ENCODE measurements around the gene BHMT.

BHMT gene

DNA sequence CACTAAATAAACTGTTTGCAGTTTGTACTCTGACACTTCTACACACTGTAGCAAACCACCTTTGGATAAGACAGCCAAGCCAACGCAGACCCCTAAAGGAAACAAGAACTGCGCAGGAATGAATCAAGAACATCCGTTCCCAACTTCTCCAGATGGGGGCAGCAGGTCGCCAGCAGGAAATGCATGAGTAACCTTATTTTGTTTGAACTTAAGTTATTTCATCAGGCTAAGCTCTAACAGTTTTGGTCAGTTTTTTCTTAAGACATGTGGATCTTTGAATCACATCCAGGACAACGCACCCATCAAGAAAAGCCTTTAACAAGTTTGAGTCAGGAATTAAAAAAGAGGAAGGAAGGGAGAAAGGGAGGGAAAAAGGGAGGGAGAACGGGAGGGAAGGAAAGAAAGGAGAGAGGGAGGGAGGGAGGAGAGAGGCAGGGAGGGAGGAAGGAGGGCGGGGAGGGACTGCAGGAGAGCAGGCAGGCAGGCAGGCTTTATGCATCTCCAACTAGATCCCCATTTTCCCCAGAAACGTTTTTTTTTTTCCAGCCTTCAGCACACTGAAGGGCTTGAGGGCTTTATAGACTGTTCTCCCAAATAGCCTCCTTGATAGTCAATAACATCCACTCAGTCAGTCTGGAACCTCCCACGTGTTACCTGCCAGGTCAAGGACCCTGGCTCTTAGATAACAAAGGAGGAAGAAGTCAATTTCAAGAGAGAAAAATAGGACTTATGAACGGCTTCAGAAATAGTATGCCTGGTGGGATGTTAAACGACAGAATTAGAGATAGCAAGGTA is 22.2 kb downstream of the BHMT start:
- no peak overlapping the region for H2BK5ac ChIP-seq (ENCODE audit: low read length)
- no peak overlapping the region for H3K4ac ChIP-seq (ENCODE audit: low read depth, low read length)
- WGBS (ENCODE audit: extremely low coverage, insufficient coverage, low lambda C conversion rate) = no CpG with 5 or more reads among the region's 11 CpGs
- no peak overlapping the region for H3K4me2 ChIP-seq (ENCODE audit: low read length)
- H2BK15ac ChIP-seq (replicated peaks; ENCODE audit: low read depth) = no peak overlapping the region
- DNase-seq = peak; percentile 91
- H3K56ac ChIP-seq (ENCODE audit: low read length) = peak overlapping the region; percentile 79
- H3K9ac ChIP-seq (ENCODE audit: low read length) = peak overlapping the region; percentile 42
- no peak overlapping the region for H3K4me3 ChIP-seq (ENCODE audit: low read length)
- no peaks in the 10 kb centered on the region for H3K79me2 ChIP-seq (ENCODE audit: control insufficient read depth, insufficient read depth, low read length)
- no peaks in the 10 kb centered on the region for H3K4me1 ChIP-seq (ENCODE audit: control insufficient read depth, low read depth, low read length)
- H4K8ac ChIP-seq (ENCODE audit: low read depth, low read length) = no peak overlapping the region
- H4K5ac ChIP-seq (ENCODE audit: low read length) = no peak overlapping the region
- H3K18ac ChIP-seq (ENCODE audit: low read length) = peak overlapping the region; percentile 56
- no peak overlapping the region for H2AK5ac ChIP-seq (ENCODE audit: low read length)
- H3K79me1 ChIP-seq (ENCODE audit: low read length) = no peaks in the 10 kb centered on the region
- H3K27ac ChIP-seq (ENCODE audit: low read depth, low read length) = no peak overlapping the region
- no peaks in the 10 kb centered on the region for H3K27me3 ChIP-seq (ENCODE audit: insufficient read depth, low read length, poor library complexity)
- H2BK120ac ChIP-seq (ENCODE audit: low read depth, low read length) = peak overlapping the region; percentile 82
- H3K36me3 ChIP-seq (ENCODE audit: control insufficient read depth, insufficient read depth, low read length) = no peaks in the 10 kb centered on the region
- H3K23ac ChIP-seq (ENCODE audit: low read length) = no peak overlapping the region

DNA sequence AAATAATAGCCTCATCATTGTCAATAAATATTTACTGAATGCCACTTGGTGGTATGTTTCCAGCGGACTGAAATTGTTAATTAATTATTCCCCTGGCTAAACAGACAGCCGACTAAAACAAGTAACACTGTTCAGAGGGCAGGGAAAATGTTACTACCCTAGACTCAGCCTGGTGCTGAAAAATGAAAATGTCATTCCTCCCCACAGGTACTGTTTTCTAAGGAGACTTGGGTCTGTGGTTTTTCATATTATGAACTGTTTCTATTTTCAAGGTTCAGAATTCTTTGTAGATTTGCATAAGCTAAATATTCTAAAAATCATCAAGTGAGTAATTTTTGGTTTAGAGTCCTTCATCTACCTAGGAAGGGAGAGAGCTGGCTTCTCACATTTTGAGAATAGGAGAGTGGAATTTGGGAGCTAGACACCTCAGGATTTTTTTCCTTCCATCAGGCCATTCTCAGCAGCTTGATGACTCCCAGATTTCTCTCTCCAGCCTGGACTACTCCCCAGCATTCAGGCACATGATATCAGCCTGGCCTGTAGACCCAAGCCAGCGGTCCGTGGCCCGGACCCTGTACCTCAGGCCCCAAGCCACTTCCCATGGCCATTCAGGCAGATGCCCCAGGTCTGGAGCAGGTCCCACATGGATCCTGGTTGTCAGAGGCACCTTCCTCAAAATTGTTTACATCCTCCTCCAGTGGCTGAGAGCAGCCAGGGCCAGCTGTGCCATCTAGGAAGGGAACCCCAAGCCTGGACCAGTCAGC is 24.4 kb downstream of the BHMT start:
- Histone ChIP-seq H3K27me3 (ENCODE audit: insufficient read depth, low read length, poor library complexity) (no peaks in the 10 kb centered on the region), H2BK120ac (ENCODE audit: low read depth, low read length) (no peak overlapping the region), H2BK5ac (ENCODE audit: low read length) (no peak overlapping the region), H4K8ac (ENCODE audit: low read depth, low read length) (no peak overlapping the region), H3K4me2 (ENCODE audit: low read length) (no peak overlapping the region), H2AK5ac (ENCODE audit: low read length) (no peak overlapping the region), H3K4me1 (ENCODE audit: control insufficient read depth, low read depth, low read length) (no peaks in the 10 kb centered on the region), H3K79me1 (ENCODE audit: low read length) (no peaks in the 10 kb centered on the region), H2BK15ac (replicated peaks; ENCODE audit: low read depth) (no peak overlapping the region), H3K9ac (ENCODE audit: low read length) (no peak overlapping the region), H3K23ac (ENCODE audit: low read length) (no peak overlapping the region), H3K27ac (ENCODE audit: low read depth, low read length) (no peak overlapping the region), H3K36me3 (ENCODE audit: control insufficient read depth, insufficient read depth, low read length) (no peaks in the 10 kb centered on the region), H3K4ac (ENCODE audit: low read depth, low read length) (no peak overlapping the region), H3K18ac (ENCODE audit: low read length) (no peak overlapping the region), H3K79me2 (ENCODE audit: control insufficient read depth, insufficient read depth, low read length) (no peaks in the 10 kb centered on the region), H3K56ac (ENCODE audit: low read length) (no peak overlapping the region), H4K5ac (ENCODE audit: low read length) (no peak overlapping the region), H3K4me3 (ENCODE audit: low read length) (no peak overlapping the region)
- WGBS (ENCODE audit: extremely low coverage, insufficient coverage, low lambda C conversion rate) = no CpG with 5 or more reads among the region's 5 CpGs
- DNase-seq = no peak

DNA sequence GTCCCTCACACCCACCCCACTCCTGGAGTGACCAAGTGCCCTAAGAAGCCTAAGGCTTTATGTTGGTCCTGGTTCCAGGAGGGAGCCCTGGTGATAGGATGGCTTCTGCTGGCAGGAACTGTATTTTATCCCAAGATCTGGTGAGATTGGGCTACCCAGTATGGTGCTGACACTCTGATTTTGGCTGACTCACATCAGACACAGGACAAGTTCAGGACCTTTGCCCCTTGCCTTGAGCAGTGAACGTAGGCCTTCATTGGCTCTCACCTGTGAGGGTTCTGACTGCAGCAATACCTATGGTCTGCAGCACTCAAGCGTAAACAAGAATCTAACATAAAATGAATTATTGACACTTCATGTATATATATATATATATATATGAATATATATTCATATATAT is 25.0 kb downstream of the BHMT start:
- no peak overlapping the region for H3K18ac ChIP-seq (ENCODE audit: low read length)
- H3K56ac ChIP-seq (ENCODE audit: low read length) = no peak overlapping the region
- no peak overlapping the region for H4K8ac ChIP-seq (ENCODE audit: low read depth, low read length)
- H3K36me3 ChIP-seq (ENCODE audit: control insufficient read depth, insufficient read depth, low read length) = no peaks in the 10 kb centered on the region
- H2AK5ac ChIP-seq (ENCODE audit: low read length) = no peak overlapping the region
- no peak overlapping the region for H2BK15ac ChIP-seq (replicated peaks; ENCODE audit: low read depth)
- H3K23ac ChIP-seq (ENCODE audit: low read length) = no peak overlapping the region
- H3K9ac ChIP-seq (ENCODE audit: low read length) = no peak overlapping the region
- DNase-seq = no peak
- no peaks in the 10 kb centered on the region for H3K79me1 ChIP-seq (ENCODE audit: low read length)
- H3K27ac ChIP-seq (ENCODE audit: low read depth, low read length) = no peak overlapping the region
- H2BK5ac ChIP-seq (ENCODE audit: low read length) = no peak overlapping the region
- no peak overlapping the region for H4K5ac ChIP-seq (ENCODE audit: low read length)
- H3K4me3 ChIP-seq (ENCODE audit: low read length) = no peak overlapping the region
- no peaks in the 10 kb centered on the region for H3K27me3 ChIP-seq (ENCODE audit: insufficient read depth, low read length, poor library complexity)
- H3K4me2 ChIP-seq (ENCODE audit: low read length) = no peak overlapping the region
- H3K4me1 ChIP-seq (ENCODE audit: control insufficient read depth, low read depth, low read length) = no peaks in the 10 kb centered on the region
- H3K4ac ChIP-seq (ENCODE audit: low read depth, low read length) = no peak overlapping the region
- H3K79me2 ChIP-seq (ENCODE audit: control insufficient read depth, insufficient read depth, low read length) = no peaks in the 10 kb centered on the region
- H2BK120ac ChIP-seq (ENCODE audit: low read depth, low read length) = no peak overlapping the region
- no CpG with 5 or more reads among the region's 2 CpGs for WGBS (ENCODE audit: extremely low coverage, insufficient coverage, low lambda C conversion rate)

DNA sequence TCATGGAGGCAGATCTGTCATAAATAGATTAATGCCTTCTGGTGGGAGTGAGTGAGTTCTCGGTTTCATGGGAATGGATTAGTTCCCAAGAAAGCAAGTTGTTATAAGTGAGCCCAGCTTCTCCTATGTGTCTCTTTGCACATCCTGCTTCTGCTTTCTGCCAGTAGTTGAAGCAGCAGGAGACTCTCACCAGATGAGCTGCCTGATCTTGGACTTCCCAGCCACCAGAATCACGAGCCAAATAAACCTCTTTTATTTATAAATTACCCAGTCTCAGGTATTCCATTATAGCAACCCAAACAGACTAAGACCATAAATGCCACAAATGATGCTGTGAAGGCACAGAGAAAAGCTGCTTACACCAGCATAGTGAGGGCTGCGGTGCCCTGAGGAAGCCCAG is 28.9 kb downstream of the BHMT start:
- Histone ChIP-seq H3K4me3 (ENCODE audit: low read length) (no peak overlapping the region), H3K4ac (ENCODE audit: low read depth, low read length) (no peak overlapping the region), H3K18ac (ENCODE audit: low read length) (no peak overlapping the region), H3K79me2 (ENCODE audit: control insufficient read depth, insufficient read depth, low read length) (no peaks in the 10 kb centered on the region), H2AK5ac (ENCODE audit: low read length) (no peak overlapping the region), H3K4me1 (ENCODE audit: control insufficient read depth, low read depth, low read length) (no peaks in the 10 kb centered on the region), H3K56ac (ENCODE audit: low read length) (no peak overlapping the region), H2BK15ac (replicated peaks; ENCODE audit: low read depth) (no peak overlapping the region), H3K9ac (ENCODE audit: low read length) (no peak overlapping the region), H2BK120ac (ENCODE audit: low read depth, low read length) (no peak overlapping the region), H3K27me3 (ENCODE audit: insufficient read depth, low read length, poor library complexity) (no peaks in the 10 kb centered on the region), H3K23ac (ENCODE audit: low read length) (no peak overlapping the region), H3K79me1 (ENCODE audit: low read length) (no peaks in the 10 kb centered on the region), H3K27ac (ENCODE audit: low read depth, low read length) (no peak overlapping the region), H3K36me3 (ENCODE audit: control insufficient read depth, insufficient read depth, low read length) (no peaks in the 10 kb centered on the region), H4K8ac (ENCODE audit: low read depth, low read length) (no peak overlapping the region), H3K4me2 (ENCODE audit: low read length) (no peak overlapping the region), H4K5ac (ENCODE audit: low read length) (no peak overlapping the region), H2BK5ac (ENCODE audit: low read length) (no peak overlapping the region)
- no CpG with 5 or more reads among the region's 3 CpGs for WGBS (ENCODE audit: extremely low coverage, insufficient coverage, low lambda C conversion rate)
- DNase-seq = no peak

DNA sequence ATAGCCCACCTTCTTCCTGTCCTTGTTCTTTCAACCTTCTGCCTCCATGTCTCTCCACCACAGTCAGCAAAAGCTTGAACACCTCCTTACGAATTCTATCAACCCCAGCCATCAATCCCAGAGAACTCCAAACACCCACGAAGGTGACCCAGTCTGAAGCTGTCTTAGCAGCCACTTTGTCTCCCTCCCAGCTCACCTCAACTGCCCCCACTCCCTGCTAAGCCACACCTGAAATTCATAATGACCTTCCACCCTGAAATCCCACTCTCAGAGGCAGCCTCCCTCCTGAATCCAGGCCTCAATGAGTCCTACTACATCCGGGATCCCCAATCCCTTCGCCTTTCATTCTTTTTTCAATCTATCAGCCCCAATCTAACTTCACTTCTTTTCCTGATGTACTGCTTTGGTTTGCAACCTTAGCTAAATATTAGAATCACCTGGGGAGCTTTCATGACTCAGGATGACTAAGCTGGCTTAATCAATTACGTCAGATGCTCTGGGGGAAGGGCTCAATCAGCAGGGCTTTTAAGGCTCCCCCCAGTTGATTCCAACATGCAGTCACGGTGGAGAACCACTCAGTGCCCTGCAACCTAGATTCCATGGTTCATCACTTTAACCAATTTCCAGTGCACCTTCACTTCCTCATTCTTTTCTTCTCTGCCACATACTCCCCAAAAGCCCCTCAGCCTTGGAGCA is 32.2 kb downstream of the BHMT start:
- H3K79me1 ChIP-seq (ENCODE audit: low read length) = no peaks in the 10 kb centered on the region
- H3K4ac ChIP-seq (ENCODE audit: low read depth, low read length) = no peak overlapping the region
- no peak overlapping the region for H4K5ac ChIP-seq (ENCODE audit: low read length)
- no peak overlapping the region for H4K8ac ChIP-seq (ENCODE audit: low read depth, low read length)
- no peak overlapping the region for H2BK5ac ChIP-seq (ENCODE audit: low read length)
- H3K27me3 ChIP-seq (ENCODE audit: insufficient read depth, low read length, poor library complexity) = no peaks in the 10 kb centered on the region
- no peak overlapping the region for H3K27ac ChIP-seq (ENCODE audit: low read depth, low read length)
- no peak overlapping the region for H3K4me2 ChIP-seq (ENCODE audit: low read length)
- H3K4me3 ChIP-seq (ENCODE audit: low read length) = no peak overlapping the region
- H2BK15ac ChIP-seq (replicated peaks; ENCODE audit: low read depth) = no peak overlapping the region
- H3K79me2 ChIP-seq (ENCODE audit: control insufficient read depth, insufficient read depth, low read length) = no peaks in the 10 kb centered on the region
- H3K18ac ChIP-seq (ENCODE audit: low read length) = no peak overlapping the region
- H3K23ac ChIP-seq (ENCODE audit: low read length) = no peak overlapping the region
- no peaks in the 10 kb centered on the region for H3K4me1 ChIP-seq (ENCODE audit: control insufficient read depth, low read depth, low read length)
- no peaks in the 10 kb centered on the region for H3K36me3 ChIP-seq (ENCODE audit: control insufficient read depth, insufficient read depth, low read length)
- H3K56ac ChIP-seq (ENCODE audit: low read length) = peak overlapping the region; percentile 22
- WGBS (ENCODE audit: extremely low coverage, insufficient coverage, low lambda C conversion rate) = no CpG with 5 or more reads among the region's 6 CpGs
- H2AK5ac ChIP-seq (ENCODE audit: low read length) = no peak overlapping the region
- peak; percentile 64 for DNase-seq
- no peak overlapping the region for H3K9ac ChIP-seq (ENCODE audit: low read length)
- H2BK120ac ChIP-seq (ENCODE audit: low read depth, low read length) = no peak overlapping the region
